ENCODE data around the gene ZNF302. TPM values are rescaled to one million over a fixed set of nuclear protein-coding genes. Genes with fewer than 3 reads are reported as not detected.
A peak's percentile ranks its signal among the peaks of the same experiment; 100 is the strongest.

Gene ZNF302
- total RNA-seq, 1 donor from 2014 or later, result 16.5 TPM

GRCh38 chr19:34673590-34673989 is 3.9 kb upstream of the ZNF302 start:
- no peak overlapping the region for H2AFZ ChIP-seq (ENCODE audit: low read depth, low read length)
- no peak overlapping the region for H3K27ac Mint-ChIP-seq (ENCODE audit: unreplicated experiment)
- no peak for FAIRE-seq

GRCh38 chr19:34675250-34675649 is 2.2 kb upstream of the ZNF302 start:
- peaks cover 9% of the 10 kb centered on the region for H3K9me3 ChIP-seq (ENCODE audit: insufficient read depth, low read depth, low read length)
- no peak overlapping the region for H3K4me2 ChIP-seq (ENCODE audit: low read length)
- Mint-ChIP-seq H3K36me3 (ENCODE audit: low read depth, unreplicated experiment) (peaks cover 16% of the 10 kb centered on the region), H3K4me3 (ENCODE audit: unreplicated experiment) (no peak overlapping the region), H3K9me3 (ENCODE audit: unreplicated experiment) (peaks cover 19% of the 10 kb centered on the region), H3K4me1 (ENCODE audit: low read depth, unreplicated experiment) (peaks cover 7% of the 10 kb centered on the region), H3K27me3 (ENCODE audit: low read depth, unreplicated experiment) (no peaks in the 10 kb centered on the region), H3K27ac (ENCODE audit: unreplicated experiment) (no peak overlapping the region)
- peaks cover 4% of the 10 kb centered on the region for H3K4me1 ChIP-seq (ENCODE audit: insufficient read depth, low read length)
- DNase-seq (ENCODE audit: low read depth) (no peak), FAIRE-seq (no peak)
- no peak overlapping the region for H2AFZ ChIP-seq (ENCODE audit: low read depth, low read length)
- peaks cover 8% of the 10 kb centered on the region for H3K36me3 ChIP-seq (ENCODE audit: insufficient read depth, low read length)
- no peak overlapping the region for H3K27ac ChIP-seq (ENCODE audit: low read depth, low read length)
- H3K27me3 ChIP-seq (ENCODE audit: insufficient read depth, low read length), result no peaks in the 10 kb centered on the region
- no peak overlapping the region for H3K4me3 ChIP-seq (ENCODE audit: insufficient read depth, low read depth, low read length)
- H3K79me2 ChIP-seq (ENCODE audit: insufficient read depth, low read length), result peaks cover 11% of the 10 kb centered on the region
- H4K20me1 ChIP-seq (ENCODE audit: insufficient read depth, low read length), result no peaks in the 10 kb centered on the region
- TF ChIP-seq CTCF (IDR thresholded peaks at IDR 0.05; ENCODE audit: insufficient read depth, low read depth, low read length) (no peak), EZH2 (IDR thresholded peaks at IDR 0.05; ENCODE audit: insufficient read depth, low read length) (no peak)
- H3K9ac ChIP-seq (ENCODE audit: low read length), result no peak overlapping the region

More at GRCh38 chr19:34673590-34673989, 3.9 kb upstream of the ZNF302 start:
- TF ChIP-seq EZH2 (IDR thresholded peaks at IDR 0.05; ENCODE audit: insufficient read depth, low read length) (no peak), CTCF (IDR thresholded peaks at IDR 0.05; ENCODE audit: insufficient read depth, low read depth, low read length) (no peak)
- Mint-ChIP-seq H3K4me1 (ENCODE audit: low read depth, unreplicated experiment) (peaks cover 2% of the 10 kb centered on the region), H3K36me3 (ENCODE audit: low read depth, unreplicated experiment) (peaks cover 3% of the 10 kb centered on the region), H3K9me3 (ENCODE audit: unreplicated experiment) (peaks cover 5% of the 10 kb centered on the region), H3K4me3 (ENCODE audit: unreplicated experiment) (no peak overlapping the region), H3K27me3 (ENCODE audit: low read depth, unreplicated experiment) (no peaks in the 10 kb centered on the region)
- no peak overlapping the region for H3K4me3 ChIP-seq (ENCODE audit: insufficient read depth, low read depth, low read length)
- H3K36me3 ChIP-seq (ENCODE audit: insufficient read depth, low read length), result no peaks in the 10 kb centered on the region
- H3K79me2 ChIP-seq (ENCODE audit: insufficient read depth, low read length), result peaks cover 5% of the 10 kb centered on the region
- H3K27me3 ChIP-seq (ENCODE audit: insufficient read depth, low read length), result no peaks in the 10 kb centered on the region
- H3K9me3 ChIP-seq (ENCODE audit: insufficient read depth, low read depth, low read length), result peaks cover 4% of the 10 kb centered on the region
- H4K20me1 ChIP-seq (ENCODE audit: insufficient read depth, low read length), result no peaks in the 10 kb centered on the region
- H3K27ac ChIP-seq (ENCODE audit: low read depth, low read length), result no peak overlapping the region
- DNase-seq (ENCODE audit: low read depth), result no peak
- H3K9ac ChIP-seq (ENCODE audit: low read length), result no peak overlapping the region
- H3K4me1 ChIP-seq (ENCODE audit: insufficient read depth, low read length), result peaks cover 4% of the 10 kb centered on the region
- H3K4me2 ChIP-seq (ENCODE audit: low read length), result no peak overlapping the region

GRCh38 chr19:34675919-34676318 is 1.6 kb upstream of the ZNF302 start:
- Mint-ChIP-seq H3K36me3 (ENCODE audit: low read depth, unreplicated experiment) (peaks cover 22% of the 10 kb centered on the region), H3K27ac (ENCODE audit: unreplicated experiment) (no peak overlapping the region), H3K4me1 (ENCODE audit: low read depth, unreplicated experiment) (peaks cover 7% of the 10 kb centered on the region), H3K9me3 (ENCODE audit: unreplicated experiment) (peaks cover 22% of the 10 kb centered on the region), H3K4me3 (ENCODE audit: unreplicated experiment) (peak overlapping the region; percentile 93), H3K27me3 (ENCODE audit: low read depth, unreplicated experiment) (no peaks in the 10 kb centered on the region)
- H3K36me3 ChIP-seq (ENCODE audit: insufficient read depth, low read length), result peaks cover 8% of the 10 kb centered on the region
- H3K9me3 ChIP-seq (ENCODE audit: insufficient read depth, low read depth, low read length), result peaks cover 9% of the 10 kb centered on the region
- DNase-seq (ENCODE audit: low read depth) (no peak), FAIRE-seq (no peak)
- H3K4me3 ChIP-seq (ENCODE audit: insufficient read depth, low read depth, low read length), result no peak overlapping the region
- TF ChIP-seq CTCF (IDR thresholded peaks at IDR 0.05; ENCODE audit: insufficient read depth, low read depth, low read length) (no peak), EZH2 (IDR thresholded peaks at IDR 0.05; ENCODE audit: insufficient read depth, low read length) (no peak)
- no peaks in the 10 kb centered on the region for H4K20me1 ChIP-seq (ENCODE audit: insufficient read depth, low read length)
- no peak overlapping the region for H2AFZ ChIP-seq (ENCODE audit: low read depth, low read length)
- H3K79me2 ChIP-seq (ENCODE audit: insufficient read depth, low read length), result peaks cover 11% of the 10 kb centered on the region
- H3K4me2 ChIP-seq (ENCODE audit: low read length), result no peak overlapping the region
- peaks cover 4% of the 10 kb centered on the region for H3K4me1 ChIP-seq (ENCODE audit: insufficient read depth, low read length)
- H3K27me3 ChIP-seq (ENCODE audit: insufficient read depth, low read length), result no peaks in the 10 kb centered on the region
- no peak overlapping the region for H3K27ac ChIP-seq (ENCODE audit: low read depth, low read length)
- no peak overlapping the region for H3K9ac ChIP-seq (ENCODE audit: low read length)
